ENCODE measurements around the gene TBC1D30. TPM values are rescaled to one million over a fixed set of nuclear protein-coding genes. Genes with fewer than 3 reads are reported as not detected.

The TBC1D30 gene
- total RNA-seq, 4 donors from 2014 or later, result 1.9 to 4.0 (median 2.7) TPM

DNA sequence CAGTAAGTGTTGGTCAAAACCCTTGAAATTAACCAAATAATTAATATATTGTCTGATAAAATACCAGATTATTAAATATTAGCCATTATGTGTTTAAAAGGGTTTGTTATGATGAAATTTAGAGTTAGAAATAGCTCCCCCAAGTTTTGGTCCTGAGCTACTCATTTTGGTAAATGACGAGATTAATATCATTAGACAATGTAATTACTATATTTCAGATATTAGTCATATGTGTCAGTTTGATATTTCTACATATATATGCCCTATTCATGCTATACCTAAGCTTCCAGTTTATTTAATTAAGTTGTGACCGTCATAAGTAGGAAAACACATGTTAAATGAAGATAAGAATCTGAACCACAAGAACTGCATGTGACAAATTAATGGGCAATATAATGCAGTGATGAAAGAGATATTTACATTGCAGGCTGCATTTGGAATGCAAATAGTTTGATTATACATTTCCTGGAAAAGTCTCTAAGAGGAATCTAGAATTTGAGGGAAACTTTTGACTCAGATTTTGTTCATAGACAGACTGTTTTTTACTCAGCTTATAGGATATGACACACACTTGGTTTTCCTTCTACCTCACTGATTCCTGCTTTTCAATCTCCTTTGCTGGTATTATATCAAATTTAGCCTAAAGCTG, 70.5 kb downstream of the TBC1D30 start:
- WGBS, result 73% methylated on average over 2 of the region's 2 CpGs
- intact Hi-C loops (cut with DNase I), result loop anchor here (5.0 to 10.0 kb wide), 4 partner anchors 230 to 1212 kb away; partner anchors contain the start of gene WIF1

DNA sequence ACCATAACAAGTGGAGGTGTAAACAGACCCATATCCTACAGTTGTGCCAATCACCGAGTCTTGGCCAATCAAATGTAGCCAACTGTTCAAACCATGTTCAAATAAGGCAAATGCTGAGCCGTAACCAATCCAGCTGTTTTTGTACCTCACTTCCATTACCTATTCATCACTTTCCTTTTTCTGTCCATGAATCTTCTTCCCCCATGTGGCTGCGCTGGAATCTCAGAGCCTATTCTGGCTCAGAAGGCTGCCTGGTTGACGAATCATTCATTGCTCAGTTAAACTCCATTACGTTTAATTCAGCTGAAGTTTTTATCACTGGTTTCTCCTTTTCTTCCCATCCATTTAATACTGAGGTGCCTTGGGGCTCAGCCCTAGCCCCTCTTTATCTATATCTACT, 71.1 kb downstream of the TBC1D30 start:
- DNase-seq (ENCODE audit: extremely low spot score), result no peak
- Histone ChIP-seq H3K36me3 (no peaks in the 10 kb centered on the region), H3K27ac (replicated peaks in 1 of 4) (no peak overlapping the region), H3K27me3 (peaks cover 0 to 4% (median 0%) of the 10 kb centered on the region in 4 donors), H3K4me1 (no peaks in the 10 kb centered on the region), H3K9me3 (no peaks in the 10 kb centered on the region), H3K4me3 (no peak overlapping the region)
- 81% methylated on average over 5 of the region's 5 CpGs for WGBS
- intact Hi-C loops (cut with DNase I), result loop anchor here (10.0 kb wide), 1 partner anchor 229 kb away; the partner anchor contains the start of gene WIF1
- TF ChIP-seq EP300 (IDR thresholded peaks at IDR 0.05), result no peak
- TF ChIP-seq POLR2A (IDR thresholded peaks at IDR 0.05; ENCODE audit: low read depth), result no peak
- no peak for TF ChIP-seq POLR2AphosphoS5 (IDR thresholded peaks at IDR 0.05)
- TF ChIP-seq, protein P1, sequence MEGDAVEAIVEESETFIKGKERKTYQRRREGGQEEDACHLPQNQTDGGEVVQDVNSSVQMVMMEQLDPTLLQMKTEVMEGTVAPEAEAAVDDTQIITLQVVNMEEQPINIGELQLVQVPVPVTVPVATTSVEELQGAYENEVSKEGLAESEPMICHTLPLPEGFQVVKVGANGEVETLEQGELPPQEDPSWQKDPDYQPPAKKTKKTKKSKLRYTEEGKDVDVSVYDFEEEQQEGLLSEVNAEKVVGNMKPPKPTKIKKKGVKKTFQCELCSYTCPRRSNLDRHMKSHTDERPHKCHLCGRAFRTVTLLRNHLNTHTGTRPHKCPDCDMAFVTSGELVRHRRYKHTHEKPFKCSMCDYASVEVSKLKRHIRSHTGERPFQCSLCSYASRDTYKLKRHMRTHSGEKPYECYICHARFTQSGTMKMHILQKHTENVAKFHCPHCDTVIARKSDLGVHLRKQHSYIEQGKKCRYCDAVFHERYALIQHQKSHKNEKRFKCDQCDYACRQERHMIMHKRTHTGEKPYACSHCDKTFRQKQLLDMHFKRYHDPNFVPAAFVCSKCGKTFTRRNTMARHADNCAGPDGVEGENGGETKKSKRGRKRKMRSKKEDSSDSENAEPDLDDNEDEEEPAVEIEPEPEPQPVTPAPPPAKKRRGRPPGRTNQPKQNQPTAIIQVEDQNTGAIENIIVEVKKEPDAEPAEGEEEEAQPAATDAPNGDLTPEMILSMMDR (IDR thresholded peaks at IDR 0.05), result no peak

More for the DNA sequence above, 70.5 kb downstream of the TBC1D30 start:
- no peak overlapping the region for H3K27ac ChIP-seq (replicated peaks in 1 of 4)
- DNase-seq (ENCODE audit: extremely low spot score), result no peak
- H3K36me3 ChIP-seq, result no peaks in the 10 kb centered on the region
- peaks cover 0 to 4% (median 0%) of the 10 kb centered on the region in 4 donors for H3K27me3 ChIP-seq
- no peak overlapping the region for H3K4me3 ChIP-seq
- H3K4me1 ChIP-seq, result no peaks in the 10 kb centered on the region
- no peak for TF ChIP-seq EP300 (IDR thresholded peaks at IDR 0.05)
- no peak for TF ChIP-seq POLR2AphosphoS5 (IDR thresholded peaks at IDR 0.05)
- no peak for TF ChIP-seq POLR2A (IDR thresholded peaks at IDR 0.05; ENCODE audit: low read depth)
- TF ChIP-seq, protein P1 (IDR thresholded peaks at IDR 0.05), result no peak
- H3K9me3 ChIP-seq, result no peaks in the 10 kb centered on the region

DNA sequence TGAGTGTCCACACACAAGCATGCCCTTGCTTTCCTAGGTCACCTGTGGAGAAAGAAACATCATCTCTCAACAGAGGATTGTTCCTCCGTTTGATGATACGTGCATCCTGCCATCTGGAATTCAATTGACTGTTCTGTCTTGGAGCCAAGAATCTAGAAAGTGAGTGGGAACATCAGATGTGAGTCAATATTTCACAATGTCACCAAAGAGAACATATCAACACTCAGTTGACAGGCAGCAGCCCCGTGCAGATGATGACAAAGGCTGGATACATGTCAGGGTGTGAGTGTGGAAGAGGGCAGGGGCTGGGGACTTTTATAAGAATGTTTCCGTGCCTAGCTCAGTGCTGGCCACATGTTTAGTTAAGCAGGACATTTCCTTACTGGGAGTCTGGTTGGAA, 76.1 kb downstream of the TBC1D30 start:
- TF ChIP-seq, protein P1 (IDR thresholded peaks at IDR 0.05), result no peak
- TF ChIP-seq EP300 (IDR thresholded peaks at IDR 0.05) (no peak), POLR2A (IDR thresholded peaks at IDR 0.05; ENCODE audit: low read depth) (no peak), POLR2AphosphoS5 (IDR thresholded peaks at IDR 0.05) (no peak)
- intact Hi-C loops (cut with DNase I), result no loop called here
- 64% methylated on average over 4 of the region's 4 CpGs for WGBS

DNA sequence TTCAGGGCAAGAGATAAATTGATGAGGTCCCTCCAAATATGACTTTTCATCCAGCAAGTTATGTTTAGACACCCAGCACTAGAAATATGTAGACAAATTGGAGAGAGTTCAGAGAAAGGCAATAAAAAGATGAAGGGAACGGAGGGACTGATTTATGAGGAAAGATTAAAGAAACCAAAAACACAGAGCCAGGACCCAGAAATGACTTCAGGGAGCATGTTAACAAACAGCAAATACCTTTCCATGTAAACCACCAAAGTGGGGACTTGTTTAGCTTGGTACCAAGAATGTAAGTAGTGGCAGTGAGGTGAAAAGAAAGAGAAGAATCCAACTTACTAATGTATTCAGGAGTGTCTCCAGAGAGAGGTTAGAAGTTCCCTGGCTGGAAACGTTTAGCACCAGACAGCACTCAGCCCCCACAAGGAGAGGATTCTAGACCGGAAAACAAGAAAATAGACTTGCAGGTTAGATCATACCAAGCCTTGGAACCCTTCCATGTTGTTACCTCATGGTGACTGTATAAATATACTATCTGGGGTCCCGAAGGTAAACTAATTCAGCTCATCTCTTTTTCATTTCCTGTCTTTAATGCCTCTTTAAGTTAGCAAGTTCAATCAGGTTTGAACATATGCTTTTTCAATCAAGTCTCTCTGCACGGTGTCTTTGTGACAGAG, 79.2 kb downstream of the TBC1D30 start:
- H3K27ac ChIP-seq (replicated peaks in 1 of 4), result no peak overlapping the region
- no peaks in the 10 kb centered on the region for H3K9me3 ChIP-seq
- H3K4me1 ChIP-seq, result no peaks in the 10 kb centered on the region
- no peaks in the 10 kb centered on the region for H3K36me3 ChIP-seq
- H3K4me3 ChIP-seq, result no peak overlapping the region
- H3K27me3 ChIP-seq, result no peaks in the 10 kb centered on the region
- TF ChIP-seq EP300 (IDR thresholded peaks at IDR 0.05), result no peak
- intact Hi-C loops (cut with DNase I), result no loop called here
- no peak for DNase-seq (ENCODE audit: extremely low spot score)
- 60% methylated on average over 5 of the region's 5 CpGs for WGBS

More for the DNA sequence above, 76.1 kb downstream of the TBC1D30 start:
- Histone ChIP-seq H3K27me3 (no peaks in the 10 kb centered on the region), H3K4me1 (no peaks in the 10 kb centered on the region), H3K27ac (replicated peaks in 1 of 4) (no peak overlapping the region), H3K4me3 (no peak overlapping the region), H3K9me3 (no peaks in the 10 kb centered on the region), H3K36me3 (no peaks in the 10 kb centered on the region)
- no peak for DNase-seq (ENCODE audit: extremely low spot score)

DNA sequence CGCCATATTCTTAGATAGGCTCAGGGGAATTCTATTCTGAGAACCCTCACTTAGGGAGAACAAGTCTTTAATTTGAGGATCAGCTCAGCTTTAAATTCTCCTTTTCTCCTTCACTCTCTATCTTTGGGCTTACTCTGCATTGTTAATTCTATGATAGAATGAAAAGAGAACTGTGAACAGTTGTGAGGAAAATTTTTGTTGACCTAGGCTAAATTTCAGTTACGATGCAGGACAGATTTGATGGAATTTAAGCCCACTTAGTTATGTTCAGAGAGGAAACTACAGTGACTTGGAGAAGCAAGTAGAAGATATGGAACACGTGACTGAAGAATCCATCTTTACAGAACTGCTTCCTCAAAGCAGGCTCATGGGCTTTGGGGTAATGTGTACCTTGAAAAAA, 82.7 kb downstream of the TBC1D30 start:
- TF ChIP-seq, protein P1 (IDR thresholded peaks at IDR 0.05), result no peak
- no peak for TF ChIP-seq POLR2AphosphoS5 (IDR thresholded peaks at IDR 0.05)
- TF ChIP-seq POLR2A (IDR thresholded peaks at IDR 0.05; ENCODE audit: low read depth), result no peak
- TF ChIP-seq EP300 (IDR thresholded peaks at IDR 0.05), result no peak
- no peaks in the 10 kb centered on the region for H3K9me3 ChIP-seq
- no peak overlapping the region for H3K4me3 ChIP-seq
- 90% methylated on average over 3 of the region's 3 CpGs for WGBS
- H3K27ac ChIP-seq (replicated peaks in 1 of 4), result no peak overlapping the region
- no peak for DNase-seq (ENCODE audit: extremely low spot score)
- H3K27me3 ChIP-seq, result no peaks in the 10 kb centered on the region
- intact Hi-C loops (cut with DNase I), result no loop called here
- H3K4me1 ChIP-seq, result peaks cover 0 to 12% (median 2%) of the 10 kb centered on the region in 4 donors
- no peaks in the 10 kb centered on the region for H3K36me3 ChIP-seq
